ENCODE measurements around the gene PLXND1.

- TF ChIP-seq CTCF (IDR thresholded peaks at IDR 0.05) (no peak), POLR2A (IDR thresholded peaks at IDR 0.05) (no peak)
These were observed 30.5 kb downstream of the PLXND1 start for GRCh38 chr3:129575997-129576384.

Data from body of pancreas (tissue), 4 donors.